PC-9 (cell line): ENCODE results near the gene GNAI1.

ENCODE experiments used
- EZH2 ChIP-seq: fragments of 200-600 bp; sonication (generic); IDR thresholded peaks from 2 replicates; pipeline ENCODE4 v1.8.0; 2017; ENCODE audit warnings: antibody characterized with exemption, low read depth
- TF ChIP-seq, protein P1 (sequence below): fragments of 200-600 bp; sonication (generic); conservative IDR thresholded peaks from 2 replicates; pipeline ENCODE4 v1.6.1; 2017; ENCODE audit warnings: mixed run types, antibody characterized with exemption, mild to moderate bottlenecking, moderate library complexity

- TF ChIP-seq, protein P1, sequence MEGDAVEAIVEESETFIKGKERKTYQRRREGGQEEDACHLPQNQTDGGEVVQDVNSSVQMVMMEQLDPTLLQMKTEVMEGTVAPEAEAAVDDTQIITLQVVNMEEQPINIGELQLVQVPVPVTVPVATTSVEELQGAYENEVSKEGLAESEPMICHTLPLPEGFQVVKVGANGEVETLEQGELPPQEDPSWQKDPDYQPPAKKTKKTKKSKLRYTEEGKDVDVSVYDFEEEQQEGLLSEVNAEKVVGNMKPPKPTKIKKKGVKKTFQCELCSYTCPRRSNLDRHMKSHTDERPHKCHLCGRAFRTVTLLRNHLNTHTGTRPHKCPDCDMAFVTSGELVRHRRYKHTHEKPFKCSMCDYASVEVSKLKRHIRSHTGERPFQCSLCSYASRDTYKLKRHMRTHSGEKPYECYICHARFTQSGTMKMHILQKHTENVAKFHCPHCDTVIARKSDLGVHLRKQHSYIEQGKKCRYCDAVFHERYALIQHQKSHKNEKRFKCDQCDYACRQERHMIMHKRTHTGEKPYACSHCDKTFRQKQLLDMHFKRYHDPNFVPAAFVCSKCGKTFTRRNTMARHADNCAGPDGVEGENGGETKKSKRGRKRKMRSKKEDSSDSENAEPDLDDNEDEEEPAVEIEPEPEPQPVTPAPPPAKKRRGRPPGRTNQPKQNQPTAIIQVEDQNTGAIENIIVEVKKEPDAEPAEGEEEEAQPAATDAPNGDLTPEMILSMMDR, result no peak
- TF ChIP-seq EZH2, result no peak
Measured at GRCh38 chr7:80100254-80100653, 34.4 kb upstream of the GNAI1 start.
